HG02973 (cell line): ENCODE data around the gene SLC25A28.
A peak's percentile ranks its signal among the peaks of the same experiment; 100 is the strongest.

Experiments
- ATAC-seq: cut with Tn5 transposase; IDR thresholded peaks from one replicate; pipeline ENCODE4 v1.9.1; 2021; ENCODE audit warnings: moderate library complexity; ENCODE audit not compliant: unreplicated experiment

Gene SLC25A28

GRCh38 chr10:99619851-99620710 lies at the start of gene SLC25A28:
Gene SLC25A28, minus strand, starts transcription at chr10:99620439. Its CDS starts 104 bp downstream, at chr10:99620335.
- ATAC-seq = peak; percentile 78

GRCh38 chr10:99667108-99667751 lies 47.0 kb upstream of the SLC25A28 start:
- ATAC-seq = no peak

GRCh38 chr10:99665304-99665703 lies 45.1 kb upstream of the SLC25A28 start:
- ATAC-seq = no peak

GRCh38 chr10:99661377-99661763 lies 41.1 kb upstream of the SLC25A28 start:
- ATAC-seq = no peak

- no peak for ATAC-seq
These were observed 40.6 kb upstream of the SLC25A28 start for GRCh38 chr10:99660662-99661376.

GRCh38 chr10:99659868-99660366 lies 39.7 kb upstream of the SLC25A28 start:
- ATAC-seq = no peak

GRCh38 chr10:99659031-99659867 lies 39.0 kb upstream of the SLC25A28 start, which contains the start of gene ENTPD7:
Gene ENTPD7, plus strand, starts transcription at chr10:99659509. Its CDS starts 448 bp downstream, at chr10:99659957.
- ATAC-seq = peak; percentile 99

- ATAC-seq = peak; percentile 14
These were observed 38.4 kb upstream of the SLC25A28 start for GRCh38 chr10:99658622-99659030.

- no peak for ATAC-seq
These were observed 36.2 kb upstream of the SLC25A28 start for GRCh38 chr10:99656199-99657064.

- no peak for ATAC-seq
These were observed 34.3 kb upstream of the SLC25A28 start for GRCh38 chr10:99654390-99655175.

GRCh38 chr10:99652800-99653390 lies 32.7 kb upstream of the SLC25A28 start:
- ATAC-seq = no peak

GRCh38 chr10:99648717-99649116 lies 28.5 kb upstream of the SLC25A28 start:
- no peak for ATAC-seq

- ATAC-seq = no peak
These were observed 27.4 kb upstream of the SLC25A28 start for GRCh38 chr10:99647601-99648151.

GRCh38 chr10:99633832-99634231 lies 13.6 kb upstream of the SLC25A28 start:
- no peak for ATAC-seq

GRCh38 chr10:99631496-99631895 lies 11.3 kb upstream of the SLC25A28 start:
- ATAC-seq = no peak

GRCh38 chr10:99630991-99631390 lies 10.8 kb upstream of the SLC25A28 start:
- ATAC-seq = no peak

- no peak for ATAC-seq
These were observed 10.2 kb upstream of the SLC25A28 start for GRCh38 chr10:99630433-99630832.

- ATAC-seq = no peak
These were observed 9.4 kb upstream of the SLC25A28 start for GRCh38 chr10:99629625-99629978.
